HEK293T (cell line): ENCODE results near the gene EIF6.

Experiments
- ARNT ChIP-seq: fragments of 450-650 bp; IDR thresholded peaks from 2 replicates; pipeline ENCODE4 v1.6.1; 2017; ENCODE audit warnings: mild to moderate bottlenecking
- BHLHE40 ChIP-seq: fragments of 450-650 bp; IDR thresholded peaks from 2 replicates; pipeline ENCODE4 v1.6.1; 2016; ENCODE audit warnings: mild to moderate bottlenecking, moderate library complexity, borderline replicate concordance
- ELF4 ChIP-seq: fragments of 450-650 bp; IDR thresholded peaks from 2 replicates; pipeline ENCODE4 v1.6.1; 2017; ENCODE audit warnings: antibody characterized with exemption
- FOXA1 ChIP-seq: fragments of 450-650 bp; IDR thresholded peaks from 2 replicates; pipeline ENCODE4 v1.6.1; 2016; ENCODE audit warnings: mild to moderate bottlenecking
- FOXK2 ChIP-seq: fragments of 450-650 bp; IDR thresholded peaks from 2 replicates; pipeline ENCODE4 v1.6.1; 2016; ENCODE audit warnings: mild to moderate bottlenecking
- FOXM1 ChIP-seq: fragments of 450-650 bp; IDR thresholded peaks from 2 replicates; pipeline ENCODE4 v1.6.1; 2017; ENCODE audit warnings: mild to moderate bottlenecking, borderline replicate concordance
- L3MBTL2 ChIP-seq: fragments of 450-650 bp; conservative IDR thresholded peaks from 2 replicates; pipeline ENCODE4 v1.6.1; 2016; ENCODE audit warnings: mild to moderate bottlenecking
- SP1 ChIP-seq: fragments of 450-650 bp; IDR thresholded peaks from 2 replicates; pipeline ENCODE4 v1.6.1; 2017
- TARDBP ChIP-seq: fragments of 450-650 bp; IDR thresholded peaks from 2 replicates; pipeline ENCODE4 v1.6.1; 2016
- TF ChIP-seq, protein P1 (sequence below): fragments of 450-650 bp; IDR thresholded peaks from 2 replicates; pipeline ENCODE4 v1.6.1; 2016

DNA sequence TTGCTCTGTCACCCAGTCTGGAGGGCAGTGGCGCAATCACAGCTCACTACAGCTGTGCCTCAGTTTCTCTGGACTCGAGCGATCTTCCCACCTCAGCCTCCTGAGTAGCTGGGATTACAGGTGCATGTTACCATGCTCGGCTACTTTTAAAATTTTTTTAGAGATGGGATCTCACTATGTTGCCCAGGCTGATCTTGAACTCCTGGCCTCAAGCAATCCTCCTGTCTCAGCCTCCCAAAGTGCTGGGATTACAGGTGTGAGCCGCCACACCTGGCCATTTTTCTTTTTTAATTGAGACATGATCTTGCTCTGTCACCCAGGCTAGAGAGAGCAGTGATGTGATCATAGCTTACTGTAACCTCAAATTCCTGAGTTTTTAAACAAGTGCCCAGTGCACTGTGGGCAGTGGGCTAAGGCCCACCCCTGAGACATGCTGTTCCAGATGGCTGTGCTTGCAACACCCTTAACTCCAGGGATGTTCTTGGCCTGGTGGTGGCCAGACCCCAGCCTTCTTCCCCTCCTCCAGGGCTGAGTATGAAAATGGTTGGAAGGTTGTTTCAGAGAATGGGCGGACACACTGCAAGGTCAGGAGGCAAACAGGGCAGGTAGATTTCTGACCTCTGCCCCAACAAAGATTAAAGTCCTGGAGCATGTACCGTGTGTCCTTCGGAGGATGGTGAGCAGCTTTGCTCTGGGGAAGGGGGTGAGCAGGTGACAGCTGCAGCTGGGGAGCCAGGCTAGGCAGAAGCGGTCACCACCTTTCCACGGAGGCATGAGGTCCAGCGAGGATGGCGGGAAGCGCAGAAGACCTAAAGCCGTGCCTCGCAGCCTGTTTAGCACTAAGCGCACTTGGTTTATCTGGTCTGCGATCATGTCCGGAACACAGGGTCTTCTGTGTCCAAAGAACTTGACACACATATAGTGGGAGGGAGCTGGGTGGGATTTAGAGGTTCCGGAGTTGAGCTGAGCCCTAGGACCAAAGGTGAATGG is 9.0 kb upstream of the EIF6 start:
- TF ChIP-seq FOXM1 (no peak), FOXK2 (no peak), ELF4 (no peak), ARNT (no peak), FOXA1 (no peak), SP1 (no peak), L3MBTL2 (no peak), TARDBP (no peak), BHLHE40 (no peak)
- TF ChIP-seq, protein P1, sequence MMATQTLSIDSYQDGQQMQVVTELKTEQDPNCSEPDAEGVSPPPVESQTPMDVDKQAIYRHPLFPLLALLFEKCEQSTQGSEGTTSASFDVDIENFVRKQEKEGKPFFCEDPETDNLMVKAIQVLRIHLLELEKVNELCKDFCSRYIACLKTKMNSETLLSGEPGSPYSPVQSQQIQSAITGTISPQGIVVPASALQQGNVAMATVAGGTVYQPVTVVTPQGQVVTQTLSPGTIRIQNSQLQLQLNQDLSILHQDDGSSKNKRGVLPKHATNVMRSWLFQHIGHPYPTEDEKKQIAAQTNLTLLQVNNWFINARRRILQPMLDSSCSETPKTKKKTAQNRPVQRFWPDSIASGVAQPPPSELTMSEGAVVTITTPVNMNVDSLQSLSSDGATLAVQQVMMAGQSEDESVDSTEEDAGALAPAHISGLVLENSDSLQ = no peak
